Panc1 (cell line): Measurements from ENCODE around the gene PAX5. TPM values are rescaled to one million over a fixed set of nuclear protein-coding genes. Genes with fewer than 3 reads are reported as not detected.
A peak's percentile ranks its signal among the peaks of the same experiment; 100 is the strongest.

Experiments used
- ATAC-seq: fragments of 200-7000 bp; cut with Tn5 transposase; 2 replicates; pipeline ENCODE4 v1.9.1; 2020; ENCODE audit warnings: mild to moderate bottlenecking, moderate library complexity
- BruUV-seq: library from RNA; stranded (reverse); fragments of 400-500 nt; replicated peaks from 2 replicates; lab custom pipeline; 2021; lab: Mats Ljungman, UMichigan
- CTCF ChIA-PET: fragments of 300-600 bp; sonication (Branson Sonifier 250); formaldehyde crosslinking; loops from one replicate; lab custom pipeline; 2022; ENCODE audit warnings: antibody characterized with exemption; lab: Charles Lee
- POLR2A ChIA-PET: fragments of 300-600 bp; sonication (Branson Sonifier 250); formaldehyde crosslinking; loops from one replicate; lab custom pipeline; 2022; ENCODE audit warnings: antibody characterized with exemption; lab: Charles Lee
- DNase-seq: peaks from one replicate; pipeline ENCODE4 v3.0.0-alpha.2; 2010; ENCODE audit warnings: low read depth, low spot score
- H3K27ac ChIP-seq: 2 replicates; pipeline ENCODE4 v1.5.1; 2011; ENCODE audit warnings: mild to moderate bottlenecking, low read length, inconsistent platforms
- H3K27me3 ChIP-seq: fragments of 200-500 bp; sonication (Bioruptor generic); 2 replicates; pipeline ENCODE4 v1.6.0; 2014; ENCODE audit warnings: low read length, inconsistent platforms; ENCODE audit not compliant: control insufficient read depth, insufficient read depth
- H3K36me3 ChIP-seq: fragments of 200-500 bp; sonication (Bioruptor generic); 2 replicates; pipeline ENCODE4 v1.5.1; 2014; ENCODE audit warnings: inconsistent platforms, mild to moderate bottlenecking, low read length, moderate library complexity; ENCODE audit not compliant: control insufficient read depth, insufficient read depth
- H3K4me1 ChIP-seq: 2 replicates; pipeline ENCODE4 v1.5.1; 2011; ENCODE audit warnings: inconsistent platforms, mild to moderate bottlenecking, low read length, moderate library complexity; ENCODE audit not compliant: control insufficient read depth, insufficient read depth
- H3K4me3 ChIP-seq, 2 experiments: 2 replicates each; pipeline ENCODE4 v1.5.1; 2011 to 2012; ENCODE audit warnings: low read depth in 2 of 2, low read length in 2 of 2, mild to moderate bottlenecking in 2 of 2, inconsistent platforms in 1 of 2, moderate library complexity in 1 of 2
- H3K9me3 ChIP-seq: fragments of 200-500 bp; sonication (Bioruptor generic); 2 replicates; pipeline ENCODE4 v1.5.1; 2014; ENCODE audit warnings: low read depth, mild to moderate bottlenecking, inconsistent platforms, low read length, moderate library complexity; ENCODE audit not compliant: control insufficient read depth, insufficient read depth
- POLR2AphosphoS5 ChIP-seq: IDR thresholded peaks from 2 replicates; pipeline ENCODE4 v1.6.1; 2012; ENCODE audit warnings: mild to moderate bottlenecking, low read depth, low read length, moderate library complexity
- SIN3A ChIP-seq: IDR thresholded peaks from 2 replicates; pipeline ENCODE4 v1.6.1; 2012; ENCODE audit warnings: low read depth, mild to moderate bottlenecking, low read length, moderate library complexity, borderline replicate concordance; ENCODE audit not compliant: insufficient read depth
- TCF7L2 ChIP-seq: IDR thresholded peaks from 2 replicates; pipeline ENCODE4 v1.6.1; 2011; ENCODE audit warnings: mild to moderate bottlenecking, low read depth, low read length, inconsistent platforms
- in situ Hi-C: cut with HindIII; loops from 2 replicates; pipeline ENCODE4 v1.10.0; 2016; ENCODE audit warnings: low sequenced_read_pairs, low pct_unique_long_range_greater_than_20kb
- intact Hi-C: fragments of 100-400 bp; cut with micrococcal nuclease; formaldehyde crosslinking; loops from one replicate; pipeline ENCODE4 v1.10.0; 2022; ENCODE audit not compliant: unreplicated experiment
- total RNA-seq: library from RNA; stranded (reverse); gene quantifications from one replicate; pipeline ENCODE4 v1.2.1, GENCODE V29; 2021; ENCODE audit not compliant: unreplicated experiment
- TF ChIP-seq, protein P1 (sequence below), 2 experiments: IDR thresholded peaks; 2 replicates each; pipeline ENCODE4 v1.6.1; 2011 to 2012; ENCODE audit warnings: low read depth in 2 of 2, control low read depth in 1 of 2, low read length in 1 of 2, mild to moderate bottlenecking in 1 of 2, moderate library complexity in 1 of 2; ENCODE audit not compliant: insufficient read depth in 1 of 2
- TF ChIP-seq, protein P2 (sequence below): fragments of 450-650 bp; IDR thresholded peaks from 2 replicates; pipeline ENCODE4 v1.5.1; 2017; ENCODE audit warnings: mild to moderate bottlenecking

PAX5 gene
- total RNA-seq, 1 experiment from 2014 or later, result 0.39 TPM

DNA sequence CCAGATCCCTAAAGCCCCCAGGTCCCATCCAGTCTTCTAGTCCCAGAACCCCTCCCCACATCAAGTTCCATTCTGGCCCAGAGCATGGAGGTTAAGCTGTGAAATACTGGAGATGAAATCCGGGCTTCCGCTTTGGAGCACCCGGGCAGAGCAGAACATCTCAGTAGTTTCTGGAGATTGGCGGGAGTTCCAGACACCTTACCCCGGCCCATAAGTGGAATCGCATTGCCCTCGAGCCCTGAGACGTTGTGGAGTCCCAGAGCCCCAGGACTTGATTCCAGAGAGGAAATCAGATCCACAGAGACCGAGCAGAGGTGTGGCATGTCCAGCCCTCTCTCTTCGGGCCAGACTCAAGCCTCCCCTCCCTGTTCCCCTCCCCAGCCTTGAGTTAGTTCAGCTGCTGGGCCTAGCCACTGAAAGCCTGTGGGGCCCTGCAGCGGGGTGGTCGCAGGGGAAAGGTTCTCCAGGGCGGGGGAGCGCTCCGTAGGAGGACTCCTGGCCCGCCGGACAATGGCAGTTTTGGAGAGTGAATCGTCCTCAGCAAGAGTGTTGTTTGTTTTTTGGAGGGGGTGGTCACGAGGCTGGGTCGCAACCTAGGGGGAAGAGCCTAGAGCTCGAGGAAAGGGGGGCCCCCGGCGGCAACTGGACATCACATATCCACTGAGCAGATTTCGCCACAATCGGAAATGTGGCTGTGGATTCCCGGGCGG, 1.0 kb upstream of the PAX5 start:
- DNase-seq (no peak), ATAC-seq (peak; percentile 39)
- Histone ChIP-seq H3K4me1 (peaks cover 19% of the 10 kb centered on the region), H3K36me3 (no peaks in the 10 kb centered on the region), H3K9me3 (no peaks in the 10 kb centered on the region), H3K4me3 (peak overlapping the region; percentile 8 to 45; a peak in 2 of 4 replicates), H3K27me3 (peaks cover 47% of the 10 kb centered on the region), H3K27ac (no peak overlapping the region)
- ChIA-PET POLR2A (no interaction called here), CTCF (no interaction called here)
- BruUV-seq, result no TSS peak
- TF ChIP-seq, protein P1, sequence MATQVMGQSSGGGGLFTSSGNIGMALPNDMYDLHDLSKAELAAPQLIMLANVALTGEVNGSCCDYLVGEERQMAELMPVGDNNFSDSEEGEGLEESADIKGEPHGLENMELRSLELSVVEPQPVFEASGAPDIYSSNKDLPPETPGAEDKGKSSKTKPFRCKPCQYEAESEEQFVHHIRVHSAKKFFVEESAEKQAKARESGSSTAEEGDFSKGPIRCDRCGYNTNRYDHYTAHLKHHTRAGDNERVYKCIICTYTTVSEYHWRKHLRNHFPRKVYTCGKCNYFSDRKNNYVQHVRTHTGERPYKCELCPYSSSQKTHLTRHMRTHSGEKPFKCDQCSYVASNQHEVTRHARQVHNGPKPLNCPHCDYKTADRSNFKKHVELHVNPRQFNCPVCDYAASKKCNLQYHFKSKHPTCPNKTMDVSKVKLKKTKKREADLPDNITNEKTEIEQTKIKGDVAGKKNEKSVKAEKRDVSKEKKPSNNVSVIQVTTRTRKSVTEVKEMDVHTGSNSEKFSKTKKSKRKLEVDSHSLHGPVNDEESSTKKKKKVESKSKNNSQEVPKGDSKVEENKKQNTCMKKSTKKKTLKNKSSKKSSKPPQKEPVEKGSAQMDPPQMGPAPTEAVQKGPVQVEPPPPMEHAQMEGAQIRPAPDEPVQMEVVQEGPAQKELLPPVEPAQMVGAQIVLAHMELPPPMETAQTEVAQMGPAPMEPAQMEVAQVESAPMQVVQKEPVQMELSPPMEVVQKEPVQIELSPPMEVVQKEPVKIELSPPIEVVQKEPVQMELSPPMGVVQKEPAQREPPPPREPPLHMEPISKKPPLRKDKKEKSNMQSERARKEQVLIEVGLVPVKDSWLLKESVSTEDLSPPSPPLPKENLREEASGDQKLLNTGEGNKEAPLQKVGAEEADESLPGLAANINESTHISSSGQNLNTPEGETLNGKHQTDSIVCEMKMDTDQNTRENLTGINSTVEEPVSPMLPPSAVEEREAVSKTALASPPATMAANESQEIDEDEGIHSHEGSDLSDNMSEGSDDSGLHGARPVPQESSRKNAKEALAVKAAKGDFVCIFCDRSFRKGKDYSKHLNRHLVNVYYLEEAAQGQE (IDR thresholded peaks at IDR 0.05; ENCODE audit: insufficient read depth in 1 of 2, low read depth in 2 of 2, low read length in 1 of 2), result no peak
- TF ChIP-seq POLR2AphosphoS5 (no peak), SIN3A (no peak), TCF7L2 (no peak)
- TF ChIP-seq, protein P2, sequence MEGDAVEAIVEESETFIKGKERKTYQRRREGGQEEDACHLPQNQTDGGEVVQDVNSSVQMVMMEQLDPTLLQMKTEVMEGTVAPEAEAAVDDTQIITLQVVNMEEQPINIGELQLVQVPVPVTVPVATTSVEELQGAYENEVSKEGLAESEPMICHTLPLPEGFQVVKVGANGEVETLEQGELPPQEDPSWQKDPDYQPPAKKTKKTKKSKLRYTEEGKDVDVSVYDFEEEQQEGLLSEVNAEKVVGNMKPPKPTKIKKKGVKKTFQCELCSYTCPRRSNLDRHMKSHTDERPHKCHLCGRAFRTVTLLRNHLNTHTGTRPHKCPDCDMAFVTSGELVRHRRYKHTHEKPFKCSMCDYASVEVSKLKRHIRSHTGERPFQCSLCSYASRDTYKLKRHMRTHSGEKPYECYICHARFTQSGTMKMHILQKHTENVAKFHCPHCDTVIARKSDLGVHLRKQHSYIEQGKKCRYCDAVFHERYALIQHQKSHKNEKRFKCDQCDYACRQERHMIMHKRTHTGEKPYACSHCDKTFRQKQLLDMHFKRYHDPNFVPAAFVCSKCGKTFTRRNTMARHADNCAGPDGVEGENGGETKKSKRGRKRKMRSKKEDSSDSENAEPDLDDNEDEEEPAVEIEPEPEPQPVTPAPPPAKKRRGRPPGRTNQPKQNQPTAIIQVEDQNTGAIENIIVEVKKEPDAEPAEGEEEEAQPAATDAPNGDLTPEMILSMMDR, result no peak
- intact Hi-C loops, result loop anchor here (2.0 kb wide), 1 partner anchor 44 kb away; no protein-coding TSS in a partner anchor
- in situ Hi-C loops, result no loop called here

DNA sequence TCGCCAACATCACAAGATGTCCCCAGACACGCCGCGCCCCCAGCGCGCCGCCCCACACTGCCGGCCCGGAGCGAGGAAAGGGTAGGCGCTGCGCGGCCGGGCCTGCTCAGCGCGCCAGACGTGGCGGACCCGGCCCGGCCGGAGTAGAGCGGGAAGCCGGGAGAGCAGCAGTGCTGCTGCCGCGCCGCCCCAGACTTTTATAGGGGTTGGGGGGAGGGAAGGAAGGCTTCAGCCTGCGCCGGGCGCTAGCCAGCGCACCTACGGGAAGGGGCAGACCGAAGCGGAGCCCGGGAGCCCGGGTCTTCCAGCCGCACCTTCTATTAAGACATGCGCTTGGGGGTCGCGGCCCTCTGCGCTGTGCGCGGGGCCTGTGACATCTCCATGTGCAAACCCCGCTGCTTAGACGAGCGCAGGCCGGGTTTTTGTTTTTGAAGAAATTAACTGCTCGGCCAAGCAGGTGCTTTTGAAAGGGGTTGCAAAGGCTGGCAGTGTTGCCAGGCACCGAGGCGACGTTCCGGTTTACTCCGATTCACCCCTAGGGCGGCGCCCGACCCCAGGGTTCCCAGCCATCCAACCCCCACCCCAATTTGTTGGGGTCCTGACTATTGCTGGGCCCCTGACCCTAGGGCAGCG, 353 bp upstream of the PAX5 start:
- H3K36me3 ChIP-seq, result no peaks in the 10 kb centered on the region
- DNase-seq (no peak), ATAC-seq (peak; percentile 54)
- ChIA-PET CTCF (no interaction called here), POLR2A (interaction anchor here (0.7 kb wide), 1 partner anchor 177 kb away, joined by 3 read pairs; no protein-coding TSS in a partner anchor)
- intact Hi-C loops (loop anchor here (2.0 kb wide), 1 partner anchor 44 kb away; no protein-coding TSS in a partner anchor), in situ Hi-C loops (no loop called here)
- H3K4me1 ChIP-seq, result peaks cover 19% of the 10 kb centered on the region
- peak overlapping the region; percentile 27 to 45 for H3K4me3 ChIP-seq
- no peaks in the 10 kb centered on the region for H3K9me3 ChIP-seq
- TF ChIP-seq, protein P2, result no peak
- TF ChIP-seq, protein P1 (IDR thresholded peaks at IDR 0.05; ENCODE audit: insufficient read depth in 1 of 2, low read depth in 2 of 2, low read length in 1 of 2), result no peak
- no peak for TF ChIP-seq TCF7L2
- 0 out of 2 replicates have a peak, but pooled peaks have one; percentile 17 for TF ChIP-seq SIN3A
- no peak for TF ChIP-seq POLR2AphosphoS5
- no peak overlapping the region for H3K27ac ChIP-seq
- BruUV-seq, result no TSS peak
- peaks cover 42% of the 10 kb centered on the region for H3K27me3 ChIP-seq
